Measurements from ENCODE around the gene TSFM.

TSFM gene

DNA sequence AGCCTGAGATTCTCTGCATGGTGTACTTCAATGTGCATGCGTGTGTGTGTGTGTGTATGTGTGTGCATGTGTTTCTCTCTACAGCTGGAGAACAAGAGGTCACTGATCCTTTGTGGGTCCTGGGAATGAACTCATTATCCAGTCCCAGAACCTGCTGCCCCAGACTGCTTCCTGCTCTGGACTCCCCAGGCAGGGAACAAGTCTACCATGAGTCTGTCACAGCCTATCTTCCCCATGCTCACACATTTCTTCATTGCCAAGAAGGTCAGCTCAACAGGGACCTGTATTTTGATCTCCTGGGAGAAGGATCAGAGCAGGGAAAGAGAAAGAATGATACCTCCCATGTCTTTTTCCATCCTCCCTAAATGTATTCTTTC is 41.2 kb upstream of the TSFM start:
- Mint-ChIP-seq H3K9me3 (no peaks in the 10 kb centered on the region), H3K27ac (peak overlapping the region; percentile 82), H3K4me3 (peak overlapping the region; percentile 80), H3K4me1 (peaks cover 64% of the 10 kb centered on the region), H3K27me3 (no peaks in the 10 kb centered on the region), H3K36me3 (peaks cover 25% of the 10 kb centered on the region)
- no peak for DNase-seq
- CTCF ChIA-PET, result interaction anchor here (0.9 to 2.5 kb wide), 14 partner anchors 9 to 283 kb away, joined by 3 to 12 read pairs (median 4); partner anchors contain the start of genes B4GALNT1 and OS9

GRCh38 chr12:57741844-57742738 is 40.5 kb upstream of the TSFM start:
- H3K36me3 Mint-ChIP-seq, result peaks cover 25% of the 10 kb centered on the region
- no peaks in the 10 kb centered on the region for H3K27me3 Mint-ChIP-seq
- CTCF ChIA-PET, result interaction anchor here (0.9 to 2.5 kb wide), 13 partner anchors 8 to 283 kb away, joined by 3 to 12 read pairs (median 5); partner anchors contain the start of genes B4GALNT1 and OS9
- peak overlapping the region; percentile 80 for H3K4me3 Mint-ChIP-seq
- H3K4me1 Mint-ChIP-seq, result peaks cover 62% of the 10 kb centered on the region
- peak; percentile 92 for DNase-seq
- H3K9me3 Mint-ChIP-seq, result no peaks in the 10 kb centered on the region
- H3K27ac Mint-ChIP-seq, result peak overlapping the region; percentile 82

DNA sequence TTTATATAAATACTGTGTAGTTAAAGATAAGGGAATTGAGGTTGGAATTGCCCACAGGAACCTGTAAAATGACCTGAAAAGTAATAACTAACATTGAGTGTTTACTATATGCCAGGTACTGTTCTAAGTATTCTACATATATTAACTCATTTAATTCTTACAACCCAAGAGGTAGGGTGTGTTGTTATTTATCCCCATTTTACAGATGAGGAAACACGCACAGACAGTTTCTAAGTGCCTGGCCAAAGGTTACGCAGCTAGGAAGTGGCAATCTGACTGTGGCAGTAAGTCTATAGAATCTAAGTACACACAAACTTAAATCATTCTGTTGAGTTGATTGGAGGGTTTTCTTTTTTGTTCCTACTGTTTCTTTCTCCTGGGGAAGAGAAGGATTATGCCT is 38.8 kb upstream of the TSFM start:
- Mint-ChIP-seq H3K4me1 (peaks cover 66% of the 10 kb centered on the region), H3K4me3 (peak overlapping the region; percentile 87), H3K36me3 (peaks cover 38% of the 10 kb centered on the region), H3K27ac (peak overlapping the region; percentile 93), H3K27me3 (no peaks in the 10 kb centered on the region), H3K9me3 (no peaks in the 10 kb centered on the region)
- CTCF ChIA-PET, result interaction anchor here (1.3 kb wide), 1 partner anchor 21 kb away, joined by 3 read pairs; no protein-coding TSS in a partner anchor
- no peak for DNase-seq

GRCh38 chr12:57744194-57744776 is 38.3 kb upstream of the TSFM start:
- Mint-ChIP-seq H3K27ac (peak overlapping the region; percentile 93), H3K27me3 (no peaks in the 10 kb centered on the region), H3K9me3 (no peaks in the 10 kb centered on the region), H3K4me3 (peak overlapping the region; percentile 87), H3K4me1 (peaks cover 61% of the 10 kb centered on the region), H3K36me3 (peaks cover 37% of the 10 kb centered on the region)
- CTCF ChIA-PET, result interaction anchor here (0.8 to 2.0 kb wide), 3 partner anchors 12 to 50 kb away, joined by 3 to 6 read pairs (median 3); partner anchors contain the start of gene OS9
- peak; percentile 83 for DNase-seq

DNA sequence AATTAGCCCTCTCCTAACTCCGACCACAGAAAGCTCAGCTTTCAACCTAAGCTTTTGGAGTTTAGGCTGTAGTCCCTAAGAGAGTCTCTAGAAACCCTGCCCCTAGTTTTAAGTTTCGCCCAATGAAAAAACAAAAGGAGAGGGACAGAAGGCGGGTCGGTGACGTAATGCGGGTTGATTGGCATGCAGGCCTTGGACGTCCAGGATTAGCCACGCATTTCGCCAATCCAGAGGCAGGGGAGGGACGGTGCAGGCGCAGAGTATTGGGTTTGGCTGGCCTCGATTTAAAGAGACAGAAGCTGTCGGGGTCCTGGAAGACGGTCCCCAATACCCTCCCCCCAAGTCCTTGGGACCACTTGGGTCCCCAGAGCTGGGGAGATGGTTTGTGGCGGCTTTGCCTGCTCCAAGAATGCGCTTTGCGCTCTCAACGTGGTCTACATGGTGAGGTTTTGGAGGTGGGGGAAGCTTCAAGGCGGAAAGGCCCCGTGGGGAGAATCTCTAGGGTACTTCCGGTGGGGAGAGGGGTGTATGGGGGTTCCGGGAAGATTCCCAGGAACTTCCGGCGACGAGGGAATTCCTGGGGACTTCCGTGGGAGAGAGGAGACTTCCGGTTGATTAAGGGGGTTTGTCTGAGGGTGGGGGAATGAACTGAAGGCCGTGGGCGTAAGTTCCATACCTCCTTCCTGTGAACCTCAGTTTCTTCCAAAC is 37.7 kb upstream of the TSFM start, which contains the start of gene TSPAN31:
TSPAN31 (plus strand) TSS at position 263 of the 708 bp plus-strand sequence; CDS start at position 379, 116 bp downstream.
- DNase-seq, result peak; percentile 98
- Mint-ChIP-seq H3K9me3 (no peaks in the 10 kb centered on the region), H3K36me3 (peaks cover 35% of the 10 kb centered on the region), H3K4me3 (peak within 1 kb of the TSS; percentile 87), H3K27ac (peak within 1 kb of the TSS; percentile 93), H3K4me1 (peaks cover 55% of the 10 kb centered on the region), H3K27me3 (no peaks in the 10 kb centered on the region)
- CTCF ChIA-PET, result interaction anchor here (0.8 to 2.0 kb wide), 3 partner anchors 11 to 50 kb away, joined by 3 to 6 read pairs (median 3); partner anchors contain the start of gene OS9

GRCh38 chr12:57745485-57745881 is 37.1 kb upstream of the TSFM start:
- Mint-ChIP-seq H3K27me3 (no peaks in the 10 kb centered on the region), H3K4me1 (peaks cover 57% of the 10 kb centered on the region), H3K27ac (peak overlapping the region; percentile 93), H3K9me3 (no peaks in the 10 kb centered on the region), H3K4me3 (peak overlapping the region; percentile 87), H3K36me3 (peaks cover 38% of the 10 kb centered on the region)
- CTCF ChIA-PET, result interaction anchor here (2.0 kb wide), 1 partner anchor 11 kb away, joined by 6 read pairs; no protein-coding TSS in a partner anchor
- no peak for DNase-seq

DNA sequence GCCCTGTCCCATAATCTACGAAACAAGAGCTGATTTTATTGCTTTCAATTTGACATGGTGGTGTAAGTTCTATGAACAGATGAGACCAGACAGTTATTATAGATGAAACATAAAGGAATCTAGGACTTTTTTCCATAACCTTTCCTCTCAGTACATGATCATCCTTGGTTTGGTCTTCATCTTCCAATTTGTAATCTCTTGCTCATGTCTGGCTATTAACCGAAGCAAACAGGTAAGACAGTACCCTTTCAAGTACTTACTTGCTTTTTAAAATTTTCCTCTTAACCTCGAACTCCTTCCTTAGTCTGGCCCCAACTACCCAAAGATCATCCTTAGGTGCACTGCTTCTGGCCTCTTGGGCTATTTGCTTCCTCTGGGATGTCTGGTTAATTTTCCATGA is 36.6 kb upstream of the TSFM start:
- CTCF ChIA-PET, result interaction anchor here (2.0 kb wide), 1 partner anchor 10 kb away, joined by 6 read pairs; no protein-coding TSS in a partner anchor
- Mint-ChIP-seq H3K4me1 (peaks cover 57% of the 10 kb centered on the region), H3K36me3 (peaks cover 43% of the 10 kb centered on the region), H3K4me3 (peak overlapping the region; percentile 87), H3K27ac (peak overlapping the region; percentile 93), H3K27me3 (no peaks in the 10 kb centered on the region), H3K9me3 (no peaks in the 10 kb centered on the region)
- DNase-seq, result no peak

- Mint-ChIP-seq H3K4me3 (no peak overlapping the region), H3K9me3 (no peaks in the 10 kb centered on the region), H3K27me3 (no peaks in the 10 kb centered on the region), H3K27ac (no peak overlapping the region), H3K4me1 (peaks cover 69% of the 10 kb centered on the region), H3K36me3 (peaks cover 52% of the 10 kb centered on the region)
- DNase-seq, result no peak
- CTCF ChIA-PET, result no interaction called here
Measured at GRCh38 chr12:57749061-57749460, 33.5 kb upstream of the TSFM start.

DNA sequence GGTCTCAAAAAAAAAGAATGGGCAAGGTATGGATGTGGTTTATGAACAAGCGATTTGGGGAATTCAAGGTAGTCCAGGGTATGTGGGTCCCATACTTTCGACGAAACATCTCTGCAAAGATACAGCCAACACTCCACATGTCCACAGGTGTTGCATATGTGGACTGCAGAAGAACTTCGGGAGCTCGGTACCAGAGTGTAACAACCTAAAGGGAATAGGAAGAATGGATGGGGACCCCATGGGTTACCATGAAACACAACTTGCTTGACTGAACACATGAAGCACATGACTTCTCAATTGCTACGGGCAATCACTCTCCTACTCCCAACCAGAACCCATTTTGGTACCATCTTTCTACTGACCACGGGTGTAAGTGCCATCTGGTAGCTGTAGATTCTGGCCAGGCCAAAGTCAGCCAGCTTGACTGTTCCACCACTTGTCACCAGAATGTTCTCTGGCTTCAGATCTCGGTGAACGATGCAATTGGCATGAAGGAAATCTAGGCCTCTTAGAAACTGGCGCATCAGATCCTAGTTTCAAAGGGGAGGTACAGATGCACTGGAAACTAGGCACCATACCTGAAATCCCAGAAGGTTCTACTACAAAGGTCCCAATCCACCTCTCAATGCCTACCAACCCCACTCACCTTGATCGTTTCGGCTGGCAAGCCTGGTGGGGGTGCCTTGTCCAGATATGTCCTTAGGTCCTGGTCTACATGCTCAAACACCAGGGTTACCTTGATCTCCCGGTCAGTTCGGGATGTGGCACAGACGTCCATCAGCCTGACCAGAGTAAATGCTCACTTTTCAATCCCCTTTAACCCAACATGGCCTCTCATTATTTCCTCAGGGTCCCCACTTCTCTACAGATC is 31.8 kb upstream of the TSFM start:
- Mint-ChIP-seq H3K9me3 (no peaks in the 10 kb centered on the region), H3K4me1 (peaks cover 59% of the 10 kb centered on the region), H3K27me3 (no peaks in the 10 kb centered on the region), H3K36me3 (peaks cover 49% of the 10 kb centered on the region), H3K27ac (peak overlapping the region; percentile 94), H3K4me3 (peak overlapping the region; percentile 98)
- DNase-seq, result no peak
- CTCF ChIA-PET, result interaction anchor here (1.1 to 1.2 kb wide), 2 partner anchors 9 to 18 kb away, joined by 3 read pairs; no protein-coding TSS in a partner anchor

DNA sequence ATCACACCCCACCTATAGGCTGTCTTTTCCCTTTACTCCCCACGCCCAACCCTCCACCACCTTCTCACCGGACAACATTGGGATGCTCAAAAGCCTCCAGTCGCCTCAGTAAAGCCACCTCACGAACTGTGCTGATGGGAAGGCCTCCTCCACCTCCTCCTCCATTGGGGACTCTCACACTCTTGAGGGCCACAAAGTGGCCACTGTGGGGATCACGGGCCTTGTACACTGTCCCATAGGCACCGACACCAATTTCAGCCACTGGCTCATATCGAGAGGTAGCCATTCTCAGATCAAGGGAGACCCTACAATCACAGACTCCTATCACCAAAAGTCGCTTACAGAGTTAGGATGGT is 31.2 kb upstream of the TSFM start:
- peaks cover 45% of the 10 kb centered on the region for H3K36me3 Mint-ChIP-seq
- no peak for DNase-seq
- peaks cover 57% of the 10 kb centered on the region for H3K4me1 Mint-ChIP-seq
- peak overlapping the region; percentile 98 for H3K4me3 Mint-ChIP-seq
- peaks cover under 1% of the 10 kb centered on the region for H3K27me3 Mint-ChIP-seq
- H3K9me3 Mint-ChIP-seq, result no peaks in the 10 kb centered on the region
- peak overlapping the region; percentile 94 for H3K27ac Mint-ChIP-seq
- CTCF ChIA-PET, result interaction anchor here (1.1 kb wide), 1 partner anchor 17 kb away, joined by 3 read pairs; no protein-coding TSS in a partner anchor

GRCh38 chr12:57751788-57752667 is 30.6 kb upstream of the TSFM start, which contains the start of gene CDK4:
Gene CDK4 (minus strand): TSS chr12:57752310. CDS start chr12:57751717, 593 bp downstream.
- CTCF ChIA-PET, result interaction anchor here (0.8 to 1.0 kb wide), 3 partner anchors 13 to 293 kb away, joined by 3 to 4 read pairs (median 3); no protein-coding TSS in a partner anchor
- Mint-ChIP-seq H3K27ac (peak within 1 kb of the TSS; percentile 94), H3K27me3 (peaks cover 4% of the 10 kb centered on the region), H3K4me1 (peaks cover 60% of the 10 kb centered on the region), H3K36me3 (peaks cover 43% of the 10 kb centered on the region), H3K9me3 (no peaks in the 10 kb centered on the region), H3K4me3 (peak within 1 kb of the TSS; percentile 98)
- DNase-seq, result peak; percentile 100

DNA sequence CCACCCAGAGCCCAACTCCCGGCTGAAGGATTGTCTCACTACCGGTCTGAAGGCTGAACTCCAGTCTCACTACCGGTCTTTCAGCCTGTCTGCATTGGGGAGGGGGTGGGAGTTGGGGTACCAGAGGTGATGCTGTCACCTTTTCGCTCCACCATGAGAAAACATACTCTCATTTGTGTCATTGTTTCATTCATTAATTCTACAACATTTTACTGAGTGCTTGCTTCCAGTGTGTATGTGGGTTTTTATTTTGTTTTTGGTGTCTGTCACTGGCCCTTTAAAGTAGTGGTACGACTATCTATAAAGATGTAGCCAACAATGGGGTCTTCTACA is 30.0 kb upstream of the TSFM start:
- peaks cover 57% of the 10 kb centered on the region for H3K4me1 Mint-ChIP-seq
- H3K9me3 Mint-ChIP-seq, result no peaks in the 10 kb centered on the region
- DNase-seq, result no peak
- H3K36me3 Mint-ChIP-seq, result peaks cover 40% of the 10 kb centered on the region
- peak overlapping the region; percentile 98 for H3K4me3 Mint-ChIP-seq
- H3K27ac Mint-ChIP-seq, result peak overlapping the region; percentile 94
- peaks cover 4% of the 10 kb centered on the region for H3K27me3 Mint-ChIP-seq
- CTCF ChIA-PET, result interaction anchor here (0.8 to 1.0 kb wide), 3 partner anchors 12 to 294 kb away, joined by 3 to 4 read pairs (median 3); no protein-coding TSS in a partner anchor

Data from activated naive CD4-positive, alpha-beta T cell treated with anti-CD3 and anti-CD28 coated beads, Interleukin-2, amount 10 ng/mL, durations not matched to agents 7 days and 5 days (primary cell).